HCT116 (cell line): Measurements from ENCODE around the gene CDKN2A.

Source experiments
- CEBPB ChIP-seq: IDR thresholded peaks from 2 replicates; pipeline ENCODE4 v1.6.1; 2012; ENCODE audit warnings: low read depth
- EZH2 ChIP-seq: fragments of 200-600 bp; sonication (generic); IDR thresholded peaks from 2 replicates; pipeline ENCODE4 v1.6.1; 2017; ENCODE audit warnings: antibody characterized with exemption, mixed run types
- POLR2A ChIP-seq: IDR thresholded peaks from 2 replicates; pipeline ENCODE4 v1.7.0; 2011; ENCODE audit warnings: borderline replicate concordance; ENCODE audit not compliant: insufficient read depth, insufficient read length; ENCODE audit errors: extremely low read depth
- RAD21 ChIP-seq: IDR thresholded peaks from 2 replicates; pipeline ENCODE4 v1.6.1; 2012; ENCODE audit warnings: low read depth, mild to moderate bottlenecking
- SIN3A ChIP-seq: IDR thresholded peaks from 2 replicates; pipeline ENCODE4 v1.6.1; 2012; ENCODE audit warnings: low read depth
- ZFX ChIP-seq: fragments of 450-650 bp; IDR thresholded peaks from 2 replicates; pipeline ENCODE4 v1.6.1; 2017
- TF ChIP-seq, protein P1 (sequence below), 3 experiments: fragments of 200-600 bp in 1 of 3; sonication (generic) in 1 of 3; IDR thresholded peaks in 2 of 3; conservative IDR thresholded peaks in 1 of 3; 2 replicates each; pipeline ENCODE4 v1.5.1; 2012 to 2017; ENCODE audit warnings: low read depth in 2 of 3, low read length in 2 of 3, antibody characterized with exemption in 1 of 3, borderline replicate concordance in 1 of 3, control low read depth in 1 of 3, mild to moderate bottlenecking in 1 of 3, mixed read lengths in 1 of 3, mixed run types in 1 of 3, moderate library complexity in 1 of 3; ENCODE audit not compliant: insufficient read depth in 1 of 3

DNA sequence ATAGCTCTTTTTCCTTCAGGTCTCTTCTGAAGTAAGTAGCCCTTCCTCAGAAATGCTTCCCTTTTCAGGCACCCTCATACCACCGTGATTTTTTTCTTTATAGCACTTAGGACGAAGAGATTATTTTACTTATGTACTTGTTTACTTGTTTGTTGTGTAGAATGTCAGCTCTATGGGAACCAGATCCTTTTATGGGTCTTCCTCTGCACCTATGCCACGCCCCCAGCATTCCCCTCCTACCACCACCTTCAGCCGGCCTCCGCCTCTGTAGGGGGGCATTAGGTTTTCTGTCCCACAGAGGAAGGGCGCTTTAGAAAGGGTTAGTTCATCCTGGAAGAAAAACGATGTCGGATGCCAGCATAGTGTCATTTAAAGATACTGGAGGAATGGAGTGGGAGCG, 2.2 kb upstream of the CDKN2A start:
- TF ChIP-seq, protein P1, sequence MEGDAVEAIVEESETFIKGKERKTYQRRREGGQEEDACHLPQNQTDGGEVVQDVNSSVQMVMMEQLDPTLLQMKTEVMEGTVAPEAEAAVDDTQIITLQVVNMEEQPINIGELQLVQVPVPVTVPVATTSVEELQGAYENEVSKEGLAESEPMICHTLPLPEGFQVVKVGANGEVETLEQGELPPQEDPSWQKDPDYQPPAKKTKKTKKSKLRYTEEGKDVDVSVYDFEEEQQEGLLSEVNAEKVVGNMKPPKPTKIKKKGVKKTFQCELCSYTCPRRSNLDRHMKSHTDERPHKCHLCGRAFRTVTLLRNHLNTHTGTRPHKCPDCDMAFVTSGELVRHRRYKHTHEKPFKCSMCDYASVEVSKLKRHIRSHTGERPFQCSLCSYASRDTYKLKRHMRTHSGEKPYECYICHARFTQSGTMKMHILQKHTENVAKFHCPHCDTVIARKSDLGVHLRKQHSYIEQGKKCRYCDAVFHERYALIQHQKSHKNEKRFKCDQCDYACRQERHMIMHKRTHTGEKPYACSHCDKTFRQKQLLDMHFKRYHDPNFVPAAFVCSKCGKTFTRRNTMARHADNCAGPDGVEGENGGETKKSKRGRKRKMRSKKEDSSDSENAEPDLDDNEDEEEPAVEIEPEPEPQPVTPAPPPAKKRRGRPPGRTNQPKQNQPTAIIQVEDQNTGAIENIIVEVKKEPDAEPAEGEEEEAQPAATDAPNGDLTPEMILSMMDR (IDR thresholded peaks at IDR 0.05 in 2 of 3, conservative IDR thresholded peaks at IDR 0.05 in 1 of 3; ENCODE audit: borderline replicate concordance in 1 of 3, insufficient read depth in 1 of 3, low read depth in 2 of 3, low read length in 2 of 3), result no peak
- TF ChIP-seq SIN3A (no peak), POLR2A (no peak), ZFX (no peak), RAD21 (no peak), EZH2 (no peak), CEBPB (no peak)
